T-helper 17 cell (primary cell): ENCODE measurements around the gene PDZRN3. TPM values are rescaled to one million over a fixed set of nuclear protein-coding genes. Genes with fewer than 3 reads are reported as not detected.

ENCODE experiments used
- ATAC-seq: fragments of 150-1000 bp; cut with Tn5 transposase; 2 replicates; pipeline ENCODE4 v1.10.0; 2021; ENCODE audit warnings: mild to moderate bottlenecking, moderate library complexity
- DNase-seq, 3 donors: peaks; one replicate each; pipeline versions ENCODE4 v3.0.0 to v3.0.0-alpha.2; 2020 to 2021
- H3K9me3 ChIP-seq: one replicate; pipeline ENCODE4 v1.7.0; 2013; ENCODE audit warnings: low read length, mild to moderate bottlenecking; ENCODE audit not compliant: control insufficient read depth, poor library complexity, severe bottlenecking
- H3K27ac Mint-ChIP-seq: one replicate; pipeline ENCODE4 v1.8.0; 2022; ENCODE audit warnings: mild to moderate bottlenecking, moderate library complexity, mixed read lengths
- H3K27me3 Mint-ChIP-seq: one replicate; pipeline ENCODE4 v1.8.0; 2022; ENCODE audit warnings: mixed read lengths
- H3K36me3 Mint-ChIP-seq: one replicate; pipeline ENCODE4 v1.8.0; 2022; ENCODE audit warnings: low read depth, mixed read lengths
- H3K4me1 Mint-ChIP-seq: one replicate; pipeline ENCODE4 v1.8.0; 2022; ENCODE audit warnings: mild to moderate bottlenecking, mixed read lengths
- H3K4me3 Mint-ChIP-seq: one replicate; pipeline ENCODE4 v1.8.0; 2022; ENCODE audit warnings: mild to moderate bottlenecking, moderate library complexity, mixed read lengths
- total RNA-seq, 4 donors: library from RNA in 2 of 4; stranded (reverse) in 2 of 4; gene quantifications; one replicate each; pipeline ENCODE4 v1.2.3 and lab custom pipeline; 2022 to 2026

PDZRN3 gene
- total RNA-seq: not detected
- 0 reads per million in 2 donors for total RNA-seq (lab: John Stamatoyannopoulos, UW)

DNA sequence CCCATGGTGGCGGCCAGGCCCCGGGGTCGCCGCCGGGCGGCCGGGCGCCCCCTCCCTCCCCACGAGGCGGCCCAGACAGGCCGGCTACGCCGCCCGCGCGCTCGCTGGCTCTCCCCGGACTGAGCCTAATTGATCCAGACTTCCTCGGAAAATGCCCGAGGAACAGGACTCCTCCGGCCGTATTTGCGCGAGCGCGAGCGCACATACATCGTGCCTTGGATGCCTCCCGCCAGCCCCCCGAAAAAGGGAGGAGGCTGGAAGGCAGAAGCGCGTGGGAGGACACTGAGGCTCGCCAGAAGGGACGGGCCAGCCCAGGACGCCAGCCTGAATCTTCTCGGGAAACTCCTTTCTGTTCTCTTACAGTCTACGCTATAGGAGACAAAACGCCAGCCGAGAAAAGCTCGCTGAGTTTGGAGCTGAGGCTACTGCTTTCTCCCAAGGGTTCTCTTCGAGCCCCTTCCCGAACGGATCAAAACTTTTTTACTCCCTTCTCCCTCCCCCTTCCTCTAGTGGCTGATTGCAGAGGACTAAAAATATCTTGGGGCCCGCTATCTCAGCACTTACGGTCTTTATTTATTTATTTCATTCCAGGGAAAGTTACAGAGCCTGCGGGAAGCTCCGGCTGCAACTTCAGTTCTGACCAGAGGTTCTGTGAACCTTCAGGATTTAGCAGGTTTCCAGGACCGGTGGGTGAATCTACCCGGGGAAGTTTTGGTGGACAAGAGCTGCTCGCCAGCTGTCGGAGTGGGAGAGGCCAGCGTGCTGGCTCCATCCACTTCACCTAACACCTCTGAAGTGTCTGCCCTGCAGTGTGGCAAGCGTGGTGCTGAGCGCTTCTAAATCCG is at the start of gene PDZRN3:
TSS of gene PDZRN3 (minus strand) at position 121 of the 845 bp plus-strand sequence.
- Mint-ChIP-seq H3K27ac (no peak within 1 kb of the TSS), H3K27me3 (peaks cover 25% of the 10 kb centered on the region), H3K36me3 (no peaks in the 10 kb centered on the region), H3K4me1 (no peaks in the 10 kb centered on the region), H3K4me3 (no peak within 1 kb of the TSS)
- no peaks in the 10 kb centered on the region for H3K9me3 ChIP-seq
- no peak for DNase-seq
- no peak for ATAC-seq

GRCh38 chr3:73674280-73674679 is 49.5 kb upstream of the PDZRN3 start:
- H3K9me3 ChIP-seq: no peaks in the 10 kb centered on the region
- Mint-ChIP-seq H3K27ac (no peak overlapping the region), H3K27me3 (no peaks in the 10 kb centered on the region), H3K36me3 (no peaks in the 10 kb centered on the region), H3K4me3 (no peak overlapping the region), H3K4me1 (no peaks in the 10 kb centered on the region)
- DNase-seq (no peak), ATAC-seq (no peak)

GRCh38 chr3:73669260-73669659 is 44.5 kb upstream of the PDZRN3 start:
- H3K27ac Mint-ChIP-seq: no peak overlapping the region
- H3K4me1 Mint-ChIP-seq: no peaks in the 10 kb centered on the region
- DNase-seq (no peak), ATAC-seq (no peak)
- H3K9me3 ChIP-seq: no peaks in the 10 kb centered on the region
- H3K36me3 Mint-ChIP-seq: no peaks in the 10 kb centered on the region
- no peak overlapping the region for H3K4me3 Mint-ChIP-seq
- H3K27me3 Mint-ChIP-seq: no peaks in the 10 kb centered on the region

GRCh38 chr3:73668391-73668790 is 43.6 kb upstream of the PDZRN3 start:
- H3K9me3 ChIP-seq: no peaks in the 10 kb centered on the region
- Mint-ChIP-seq H3K27ac (no peak overlapping the region), H3K4me1 (no peaks in the 10 kb centered on the region), H3K36me3 (no peaks in the 10 kb centered on the region), H3K27me3 (no peaks in the 10 kb centered on the region), H3K4me3 (no peak overlapping the region)
- ATAC-seq (no peak), DNase-seq (no peak)

- H3K4me1 Mint-ChIP-seq: no peaks in the 10 kb centered on the region
Measured at GRCh38 chr3:73667889-73668288, 43.1 kb upstream of the PDZRN3 start.

DNA sequence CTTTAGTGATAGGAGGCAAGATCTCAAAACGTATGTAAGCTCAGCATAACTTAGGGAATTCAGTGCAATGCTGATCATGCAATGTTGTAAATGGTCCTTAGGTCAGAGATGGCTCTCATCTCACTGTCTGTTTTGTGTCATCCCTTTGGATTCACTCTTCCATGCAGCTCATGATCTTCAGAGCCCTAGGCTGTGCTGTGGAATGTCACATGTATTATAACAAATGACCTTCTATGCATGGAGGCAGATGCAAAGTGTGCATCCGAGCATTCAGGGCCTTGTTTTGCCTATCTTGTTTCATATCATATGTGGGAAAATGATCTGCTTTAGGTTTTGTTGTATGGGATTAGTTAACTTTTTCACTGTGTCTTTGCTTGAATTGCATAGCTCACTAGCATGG is 40.5 kb upstream of the PDZRN3 start:
- H3K27me3 Mint-ChIP-seq: no peaks in the 10 kb centered on the region
- no peaks in the 10 kb centered on the region for H3K4me1 Mint-ChIP-seq
- no peak overlapping the region for H3K27ac Mint-ChIP-seq
- H3K36me3 Mint-ChIP-seq: no peaks in the 10 kb centered on the region
- no peak for ATAC-seq
- H3K9me3 ChIP-seq: no peaks in the 10 kb centered on the region
- no peak overlapping the region for H3K4me3 Mint-ChIP-seq
- no peak for DNase-seq

More at GRCh38 chr3:73667889-73668288, 43.1 kb upstream of the PDZRN3 start:
- no peak for DNase-seq
- H3K27ac Mint-ChIP-seq: no peak overlapping the region
- H3K4me3 Mint-ChIP-seq: no peak overlapping the region
- no peaks in the 10 kb centered on the region for H3K36me3 Mint-ChIP-seq
- ATAC-seq: no peak
- no peaks in the 10 kb centered on the region for H3K27me3 Mint-ChIP-seq
- H3K9me3 ChIP-seq: no peaks in the 10 kb centered on the region

DNA sequence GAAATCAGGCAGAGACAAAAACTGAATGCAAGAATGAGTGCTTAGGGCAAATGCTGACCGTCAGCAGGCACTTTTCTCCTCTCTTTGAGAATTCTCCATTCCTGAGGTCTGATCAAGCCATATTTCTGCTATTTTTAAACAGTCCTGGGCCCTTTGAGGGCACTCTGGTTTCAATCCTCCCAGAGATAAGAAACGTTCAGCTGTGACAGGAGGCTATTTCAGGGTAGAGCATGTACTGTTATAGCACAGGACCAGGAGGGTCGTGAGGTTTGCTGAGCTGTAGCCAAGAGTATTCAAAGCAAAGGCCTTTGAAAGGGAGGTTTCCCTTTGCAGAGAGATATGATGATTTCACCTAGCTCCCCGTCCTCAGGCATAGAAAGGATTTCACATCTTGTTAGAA is 39.6 kb upstream of the PDZRN3 start:
- H3K9me3 ChIP-seq: no peaks in the 10 kb centered on the region
- ATAC-seq (no peak), DNase-seq (no peak)
- Mint-ChIP-seq H3K4me1 (no peaks in the 10 kb centered on the region), H3K36me3 (no peaks in the 10 kb centered on the region), H3K27me3 (no peaks in the 10 kb centered on the region), H3K27ac (no peak overlapping the region), H3K4me3 (no peak overlapping the region)

GRCh38 chr3:73663495-73663894 is 38.8 kb upstream of the PDZRN3 start:
- Mint-ChIP-seq H3K36me3 (no peaks in the 10 kb centered on the region), H3K27ac (no peak overlapping the region), H3K4me3 (no peak overlapping the region), H3K4me1 (no peaks in the 10 kb centered on the region), H3K27me3 (no peaks in the 10 kb centered on the region)
- DNase-seq (no peak), ATAC-seq (no peak)
- H3K9me3 ChIP-seq: no peaks in the 10 kb centered on the region

GRCh38 chr3:73661265-73661664 is 36.5 kb upstream of the PDZRN3 start:
- DNase-seq (no peak), ATAC-seq (no peak)
- H3K27me3 Mint-ChIP-seq: no peaks in the 10 kb centered on the region
- no peaks in the 10 kb centered on the region for H3K9me3 ChIP-seq
- no peak overlapping the region for H3K27ac Mint-ChIP-seq
- no peaks in the 10 kb centered on the region for H3K4me1 Mint-ChIP-seq
- H3K4me3 Mint-ChIP-seq: no peak overlapping the region
- H3K36me3 Mint-ChIP-seq: no peaks in the 10 kb centered on the region

- Mint-ChIP-seq H3K36me3 (no peaks in the 10 kb centered on the region), H3K27me3 (no peaks in the 10 kb centered on the region), H3K4me3 (no peak overlapping the region), H3K27ac (no peak overlapping the region), H3K4me1 (no peaks in the 10 kb centered on the region)
- DNase-seq (no peak), ATAC-seq (no peak)
- no peaks in the 10 kb centered on the region for H3K9me3 ChIP-seq
Measured at GRCh38 chr3:73658227-73658626, 33.5 kb upstream of the PDZRN3 start.

GRCh38 chr3:73657186-73657585 is 32.4 kb upstream of the PDZRN3 start:
- Mint-ChIP-seq H3K4me1 (no peaks in the 10 kb centered on the region), H3K27ac (no peak overlapping the region), H3K36me3 (no peaks in the 10 kb centered on the region), H3K4me3 (no peak overlapping the region), H3K27me3 (no peaks in the 10 kb centered on the region)
- ATAC-seq: no peak
- DNase-seq: no peak
- H3K9me3 ChIP-seq: no peaks in the 10 kb centered on the region

DNA sequence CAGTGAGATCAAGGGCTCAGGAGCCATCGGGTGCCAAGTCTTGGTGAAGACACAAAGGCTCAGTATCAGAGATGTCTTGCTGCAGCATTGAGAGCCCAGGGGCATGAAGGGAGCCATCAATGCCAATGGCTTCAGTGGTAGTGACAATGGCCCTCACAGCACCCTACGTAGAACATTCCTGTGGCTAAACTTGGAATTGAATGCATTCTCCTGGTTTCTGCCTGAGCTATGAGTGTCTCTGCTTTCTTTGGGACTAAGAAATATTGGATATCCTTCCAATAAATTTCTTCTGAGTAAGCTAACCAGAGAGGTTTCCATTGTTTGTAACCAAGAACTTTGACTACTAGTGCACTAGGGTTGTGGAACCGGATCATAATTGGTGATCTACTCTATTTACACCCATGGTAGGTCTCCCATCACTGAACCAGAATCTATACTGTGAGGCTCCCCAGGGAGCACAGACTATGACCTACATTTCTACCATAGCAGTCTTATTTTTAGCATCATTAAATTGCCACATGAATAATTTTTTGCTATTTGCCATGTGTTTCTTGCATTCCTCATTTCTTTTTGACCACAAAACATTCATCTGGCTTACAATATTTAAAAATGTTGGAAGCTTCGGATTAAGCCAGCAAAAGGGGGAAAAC is 31.6 kb upstream of the PDZRN3 start:
- Mint-ChIP-seq H3K27me3 (no peaks in the 10 kb centered on the region), H3K36me3 (no peaks in the 10 kb centered on the region), H3K27ac (no peak overlapping the region), H3K4me3 (no peak overlapping the region), H3K4me1 (no peaks in the 10 kb centered on the region)
- DNase-seq: no peak
- H3K9me3 ChIP-seq: no peaks in the 10 kb centered on the region
- ATAC-seq: no peak

DNA sequence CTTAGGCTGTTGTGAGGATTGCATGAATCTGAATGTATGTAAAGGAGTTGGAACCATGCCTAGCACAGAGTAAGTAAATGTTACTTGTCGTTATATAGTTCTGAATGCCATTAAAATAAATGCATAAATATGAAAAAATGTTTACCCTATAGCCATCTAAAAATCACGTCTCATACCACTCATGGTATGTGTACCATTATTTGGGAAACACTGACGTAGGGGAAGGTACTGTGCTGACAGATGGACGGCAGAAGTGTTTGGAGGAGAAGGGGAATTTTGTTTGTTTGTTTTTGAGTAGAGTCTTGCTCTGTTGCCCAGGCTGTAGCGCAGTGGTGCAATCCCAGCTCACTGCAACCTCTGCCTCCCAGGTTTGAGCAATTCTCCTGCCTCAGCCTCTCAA is 30.5 kb upstream of the PDZRN3 start:
- DNase-seq: no peak
- no peaks in the 10 kb centered on the region for H3K4me1 Mint-ChIP-seq
- no peak overlapping the region for H3K4me3 Mint-ChIP-seq
- no peaks in the 10 kb centered on the region for H3K27me3 Mint-ChIP-seq
- H3K36me3 Mint-ChIP-seq: no peaks in the 10 kb centered on the region
- no peak overlapping the region for H3K27ac Mint-ChIP-seq
- ATAC-seq: no peak
- H3K9me3 ChIP-seq: no peaks in the 10 kb centered on the region

DNA sequence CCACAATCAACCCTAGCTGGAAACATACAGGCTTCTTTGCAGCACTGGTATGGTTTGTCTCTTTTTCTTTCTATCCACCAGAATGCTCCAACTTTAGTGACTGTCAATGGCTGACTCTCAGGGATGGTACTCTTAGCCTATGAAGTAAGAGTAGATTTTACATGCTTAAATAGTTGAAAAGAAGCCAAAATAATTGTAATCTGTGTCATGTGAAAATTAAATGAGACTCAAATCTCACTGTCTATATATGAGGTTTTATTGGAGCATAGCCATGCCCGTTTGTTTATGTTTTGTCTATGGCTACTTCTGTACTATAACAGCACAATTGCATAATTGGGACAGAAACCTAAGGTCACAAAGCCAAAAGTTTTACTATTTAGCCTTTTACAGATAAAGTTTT is 29.1 kb upstream of the PDZRN3 start:
- Mint-ChIP-seq H3K27me3 (no peaks in the 10 kb centered on the region), H3K4me3 (no peak overlapping the region), H3K27ac (no peak overlapping the region), H3K36me3 (no peaks in the 10 kb centered on the region), H3K4me1 (no peaks in the 10 kb centered on the region)
- no peaks in the 10 kb centered on the region for H3K9me3 ChIP-seq
- no peak for ATAC-seq
- DNase-seq: no peak
